Neural cell (in vitro differentiated cells): ENCODE data around the gene ZNF140. TPM values are rescaled to one million over a fixed set of nuclear protein-coding genes. Genes with fewer than 3 reads are reported as not detected.

Experiments used
- H2AFZ ChIP-seq: fragments of 200-600, 300-800 bp; sonication (generic), shearing (Covaris generic); 2 replicates; pipeline ENCODE4 v1.6.0; 2014; ENCODE audit warnings: low read depth, mild to moderate bottlenecking, antibody characterized with exemption, low read length, moderate library complexity
- H3F3A ChIP-seq: fragments of 200-600 bp; shearing (Covaris generic); 2 replicates; pipeline ENCODE4 v1.6.1; 2016; ENCODE audit warnings: mild to moderate bottlenecking, moderate library complexity, mixed read lengths, antibody characterized with exemption, low read length; ENCODE audit not compliant: insufficient read depth, poor library complexity, severe bottlenecking
- H3K27ac ChIP-seq: fragments of 200-600, 300-800 bp; sonication (generic), shearing (Covaris generic); 2 replicates; pipeline ENCODE4 v1.5.1; 2014; ENCODE audit warnings: mild to moderate bottlenecking, low read length, moderate library complexity
- H3K27me3 ChIP-seq: fragments of 300-800, 200-600 bp; sonication (generic), shearing (Covaris generic); 2 replicates; pipeline ENCODE4 v1.6.0; 2014; ENCODE audit warnings: mild to moderate bottlenecking, low read depth, low read length, moderate library complexity; ENCODE audit not compliant: insufficient read depth
- H3K36me3 ChIP-seq: fragments of 300-800, 200-600 bp; sonication (generic), shearing (Covaris generic); 2 replicates; pipeline ENCODE4 v1.5.1; 2014; ENCODE audit warnings: mild to moderate bottlenecking, antibody characterized with exemption, low read length, moderate library complexity; ENCODE audit not compliant: insufficient read depth
- H3K4me2 ChIP-seq: fragments of 300-800, 200-600 bp; sonication (generic), shearing (Covaris generic); 2 replicates; pipeline ENCODE4 v1.6.0; 2014; ENCODE audit warnings: mild to moderate bottlenecking, low read length
- H3K4me3 ChIP-seq: fragments of 300-800, 200-600 bp; sonication (generic), shearing (Covaris generic); 2 replicates; pipeline ENCODE4 v1.5.1; 2014; ENCODE audit warnings: mild to moderate bottlenecking, low read length, moderate library complexity
- H3K79me2 ChIP-seq: fragments of 200-600 bp; shearing (Covaris generic); replicated peaks from 2 replicates; pipeline ENCODE4 v1.6.0; 2014; ENCODE audit warnings: mild to moderate bottlenecking, low read length, moderate library complexity; ENCODE audit not compliant: insufficient read depth
- H3K9ac ChIP-seq: fragments of 300-800, 200-600 bp; sonication (generic), shearing (Covaris generic); 2 replicates; pipeline ENCODE4 v1.6.1; 2016; ENCODE audit warnings: mild to moderate bottlenecking, low read length, mixed read lengths
- H3K9me2 ChIP-seq: fragments of 200-600 bp; shearing (Covaris generic); 2 replicates; pipeline ENCODE4 v1.6.1; 2016; ENCODE audit warnings: mild to moderate bottlenecking, low read length, mixed read lengths; ENCODE audit not compliant: insufficient read depth
- H3K9me3 ChIP-seq: fragments of 200-600, 300-800 bp; sonication (generic), shearing (Covaris generic); 2 replicates; pipeline ENCODE4 v1.6.1; 2016; ENCODE audit warnings: mild to moderate bottlenecking, mixed run types, low read length, moderate library complexity, mixed read lengths
- H4K20me1 ChIP-seq: fragments of 200-600 bp; shearing (Covaris generic); 2 replicates; pipeline ENCODE4 v1.6.1; 2016; ENCODE audit warnings: mild to moderate bottlenecking, mixed run types; ENCODE audit not compliant: insufficient read depth
- EP300 ChIP-seq: fragments of 450-650 bp; conservative IDR thresholded peaks from 2 replicates; pipeline ENCODE4 v1.6.1; 2014; ENCODE audit warnings: antibody characterized with exemption, mild to moderate bottlenecking, moderate library complexity; ENCODE audit not compliant: poor library complexity, severe bottlenecking
- EZH2 ChIP-seq: fragments of 200-600, 300-800 bp; shearing (Covaris generic), sonication (generic); IDR thresholded peaks from 2 replicates; pipeline ENCODE4 v1.6.1; 2014; ENCODE audit warnings: antibody characterized with exemption, low read length, borderline replicate concordance, mild to moderate bottlenecking; ENCODE audit not compliant: insufficient read depth, poor library complexity, severe bottlenecking
- MXI1 ChIP-seq: fragments of 450-650 bp; conservative IDR thresholded peaks from 2 replicates; pipeline ENCODE4 v1.6.1; 2014; ENCODE audit warnings: antibody characterized with exemption, mild to moderate bottlenecking; ENCODE audit not compliant: poor library complexity, severe bottlenecking
- POLR2AphosphoS5 ChIP-seq: IDR thresholded peaks from 2 replicates; pipeline ENCODE4 v1.6.1; 2012
- RAD21 ChIP-seq: fragments of 450-650 bp; conservative IDR thresholded peaks from 2 replicates; pipeline ENCODE4 v1.6.1; 2014; ENCODE audit warnings: antibody characterized with exemption, mild to moderate bottlenecking, moderate library complexity
- SMC3 ChIP-seq: fragments of 450-650 bp; conservative IDR thresholded peaks from 2 replicates; pipeline ENCODE4 v1.6.1; 2014; ENCODE audit warnings: antibody characterized with exemption, mild to moderate bottlenecking, moderate library complexity; ENCODE audit not compliant: poor library complexity
- TAF1 ChIP-seq: IDR thresholded peaks from 2 replicates; pipeline ENCODE4 v1.6.1; 2012; ENCODE audit warnings: low read depth
- polyA plus RNA-seq: library from polyadenylated mRNA; depleted of rRNA; stranded (reverse); fragments of >200 nt; gene quantifications from 2 replicates; pipeline ENCODE4 v1.2.3, GENCODE V29; 2014
- TF ChIP-seq, protein P1 (sequence below): fragments of 450-650 bp; IDR thresholded peaks from 2 replicates; pipeline ENCODE4 v1.5.1; 2014; ENCODE audit warnings: antibody characterized with exemption, mild to moderate bottlenecking, moderate library complexity; ENCODE audit not compliant: poor library complexity, severe bottlenecking
- TF ChIP-seq, protein P2 (sequence below): IDR thresholded peaks from 2 replicates; pipeline ENCODE4 v1.6.1; 2012; ENCODE audit warnings: borderline replicate concordance

The ZNF140 gene
- polyA plus RNA-seq, 1 donor from 2014 or later, result 60.5 TPM

DNA sequence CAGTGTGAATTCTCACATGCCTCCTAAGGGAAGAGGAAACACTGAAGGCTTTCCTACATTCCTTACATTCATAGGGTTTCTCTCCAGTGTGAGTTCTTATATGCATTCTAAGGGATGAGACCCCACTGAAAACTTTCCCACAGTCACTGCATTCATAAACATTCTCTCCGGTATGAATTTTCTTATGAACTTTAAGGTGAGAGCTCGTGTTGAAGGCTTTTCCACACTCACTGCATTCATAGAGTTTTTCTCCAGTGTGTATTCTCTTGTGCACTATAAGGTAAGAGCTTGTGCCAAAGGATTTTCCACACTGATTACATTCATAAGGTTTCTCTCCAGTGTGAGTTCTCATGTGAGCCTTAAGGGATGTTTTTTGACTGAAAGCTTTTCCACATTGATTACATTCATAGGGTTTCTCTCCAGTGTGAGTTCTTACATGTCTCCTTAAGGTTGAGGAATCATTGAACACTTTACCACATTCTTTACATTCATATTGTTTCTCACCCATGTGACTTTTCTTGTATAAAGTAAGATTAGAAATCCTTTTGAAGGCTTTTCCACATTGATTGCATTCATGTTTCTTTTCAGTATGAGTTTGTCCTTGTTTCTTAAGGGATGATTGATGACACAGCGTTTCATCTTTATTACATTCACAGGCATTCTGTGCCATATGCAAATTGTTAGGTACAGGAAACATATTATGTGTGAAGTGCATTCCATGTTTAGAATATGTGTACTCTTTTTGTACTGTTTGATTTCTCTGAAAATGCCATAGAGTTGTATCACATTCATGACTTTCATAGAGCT lies 39.9 kb downstream of the ZNF140 start:
- Histone ChIP-seq H3F3A (no peaks in the 10 kb centered on the region), H3K4me3 (no peak overlapping the region), H3K27ac (no peak overlapping the region), H3K79me2 (peaks cover 34% of the 10 kb centered on the region), H3K36me3 (peaks cover 50% of the 10 kb centered on the region), H2AFZ (no peak overlapping the region), H3K9ac (no peak overlapping the region), H3K9me2 (no peaks in the 10 kb centered on the region), H3K9me3 (peaks cover 67% of the 10 kb centered on the region), H4K20me1 (no peaks in the 10 kb centered on the region), H3K27me3 (no peaks in the 10 kb centered on the region), H3K4me2 (no peak overlapping the region)
- TF ChIP-seq RAD21, result no peak
- TF ChIP-seq, protein P1, sequence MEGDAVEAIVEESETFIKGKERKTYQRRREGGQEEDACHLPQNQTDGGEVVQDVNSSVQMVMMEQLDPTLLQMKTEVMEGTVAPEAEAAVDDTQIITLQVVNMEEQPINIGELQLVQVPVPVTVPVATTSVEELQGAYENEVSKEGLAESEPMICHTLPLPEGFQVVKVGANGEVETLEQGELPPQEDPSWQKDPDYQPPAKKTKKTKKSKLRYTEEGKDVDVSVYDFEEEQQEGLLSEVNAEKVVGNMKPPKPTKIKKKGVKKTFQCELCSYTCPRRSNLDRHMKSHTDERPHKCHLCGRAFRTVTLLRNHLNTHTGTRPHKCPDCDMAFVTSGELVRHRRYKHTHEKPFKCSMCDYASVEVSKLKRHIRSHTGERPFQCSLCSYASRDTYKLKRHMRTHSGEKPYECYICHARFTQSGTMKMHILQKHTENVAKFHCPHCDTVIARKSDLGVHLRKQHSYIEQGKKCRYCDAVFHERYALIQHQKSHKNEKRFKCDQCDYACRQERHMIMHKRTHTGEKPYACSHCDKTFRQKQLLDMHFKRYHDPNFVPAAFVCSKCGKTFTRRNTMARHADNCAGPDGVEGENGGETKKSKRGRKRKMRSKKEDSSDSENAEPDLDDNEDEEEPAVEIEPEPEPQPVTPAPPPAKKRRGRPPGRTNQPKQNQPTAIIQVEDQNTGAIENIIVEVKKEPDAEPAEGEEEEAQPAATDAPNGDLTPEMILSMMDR, result no peak
- TF ChIP-seq MXI1, result no peak
- TF ChIP-seq EZH2, result no peak
- TF ChIP-seq, protein P2, sequence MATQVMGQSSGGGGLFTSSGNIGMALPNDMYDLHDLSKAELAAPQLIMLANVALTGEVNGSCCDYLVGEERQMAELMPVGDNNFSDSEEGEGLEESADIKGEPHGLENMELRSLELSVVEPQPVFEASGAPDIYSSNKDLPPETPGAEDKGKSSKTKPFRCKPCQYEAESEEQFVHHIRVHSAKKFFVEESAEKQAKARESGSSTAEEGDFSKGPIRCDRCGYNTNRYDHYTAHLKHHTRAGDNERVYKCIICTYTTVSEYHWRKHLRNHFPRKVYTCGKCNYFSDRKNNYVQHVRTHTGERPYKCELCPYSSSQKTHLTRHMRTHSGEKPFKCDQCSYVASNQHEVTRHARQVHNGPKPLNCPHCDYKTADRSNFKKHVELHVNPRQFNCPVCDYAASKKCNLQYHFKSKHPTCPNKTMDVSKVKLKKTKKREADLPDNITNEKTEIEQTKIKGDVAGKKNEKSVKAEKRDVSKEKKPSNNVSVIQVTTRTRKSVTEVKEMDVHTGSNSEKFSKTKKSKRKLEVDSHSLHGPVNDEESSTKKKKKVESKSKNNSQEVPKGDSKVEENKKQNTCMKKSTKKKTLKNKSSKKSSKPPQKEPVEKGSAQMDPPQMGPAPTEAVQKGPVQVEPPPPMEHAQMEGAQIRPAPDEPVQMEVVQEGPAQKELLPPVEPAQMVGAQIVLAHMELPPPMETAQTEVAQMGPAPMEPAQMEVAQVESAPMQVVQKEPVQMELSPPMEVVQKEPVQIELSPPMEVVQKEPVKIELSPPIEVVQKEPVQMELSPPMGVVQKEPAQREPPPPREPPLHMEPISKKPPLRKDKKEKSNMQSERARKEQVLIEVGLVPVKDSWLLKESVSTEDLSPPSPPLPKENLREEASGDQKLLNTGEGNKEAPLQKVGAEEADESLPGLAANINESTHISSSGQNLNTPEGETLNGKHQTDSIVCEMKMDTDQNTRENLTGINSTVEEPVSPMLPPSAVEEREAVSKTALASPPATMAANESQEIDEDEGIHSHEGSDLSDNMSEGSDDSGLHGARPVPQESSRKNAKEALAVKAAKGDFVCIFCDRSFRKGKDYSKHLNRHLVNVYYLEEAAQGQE, result no peak
- TF ChIP-seq TAF1, result no peak
- no peak for TF ChIP-seq SMC3

DNA sequence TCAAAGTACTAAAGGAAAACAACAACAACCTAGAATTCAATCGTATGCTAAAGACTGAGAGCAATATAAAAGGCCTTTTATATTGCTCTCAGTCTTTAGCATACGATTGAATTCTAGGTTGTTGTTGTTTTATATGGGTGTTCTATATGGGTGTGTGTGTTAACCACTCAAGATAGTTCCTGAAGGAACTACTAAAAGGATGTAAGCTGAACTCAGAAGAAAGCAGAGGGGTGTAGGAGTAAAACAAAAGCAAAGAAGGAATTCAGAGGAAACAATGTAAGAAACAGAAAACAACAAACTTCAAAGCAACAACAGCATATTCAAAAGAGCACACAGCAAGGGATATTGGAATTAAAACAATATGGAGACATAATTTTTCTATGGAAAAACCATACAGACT lies 44.0 kb downstream of the ZNF140 start:
- no peak overlapping the region for H3K4me3 ChIP-seq
- H3K9me3 ChIP-seq, result peaks cover 39% of the 10 kb centered on the region
- no peak overlapping the region for H3K27ac ChIP-seq
- H3F3A ChIP-seq, result no peaks in the 10 kb centered on the region
- no peaks in the 10 kb centered on the region for H3K27me3 ChIP-seq
- no peaks in the 10 kb centered on the region for H3K9me2 ChIP-seq
- peaks cover 47% of the 10 kb centered on the region for H3K79me2 ChIP-seq
- H3K9ac ChIP-seq, result no peak overlapping the region
- H3K36me3 ChIP-seq, result peaks cover 44% of the 10 kb centered on the region
- H2AFZ ChIP-seq, result no peak overlapping the region
- TF ChIP-seq TAF1 (no peak), EZH2 (no peak), MXI1 (no peak), SMC3 (no peak), EP300 (no peak), RAD21 (no peak), POLR2AphosphoS5 (no peak)
- TF ChIP-seq, protein P2, result no peak
- TF ChIP-seq, protein P1, result no peak
- no peaks in the 10 kb centered on the region for H4K20me1 ChIP-seq
- no peak overlapping the region for H3K4me2 ChIP-seq
